HEK293T (cell line): ENCODE results near the gene IFITM1.

ENCODE experiments used
- CTCF ChIA-PET: fragments of 350-600 bp; formaldehyde crosslinking; extraction: SDS; loops from one replicate; lab custom pipeline; 2021; ENCODE audit warnings: antibody characterized with exemption, inconsistent platforms; lab: Yijun Ruan, JAX
- POLR2A ChIA-PET: fragments of 350-600 bp; formaldehyde crosslinking; extraction: SDS; loops from one replicate; lab custom pipeline; 2020; ENCODE audit warnings: antibody characterized with exemption, inconsistent platforms; lab: Yijun Ruan, JAX
- DNase-seq: peaks from one replicate; pipeline ENCODE4 v3.0.0; 2012; ENCODE audit warnings: mixed read lengths; ENCODE audit errors: extremely low spot score
- ARNT ChIP-seq: fragments of 450-650 bp; IDR thresholded peaks from 2 replicates; pipeline ENCODE4 v1.6.1; 2017; ENCODE audit warnings: mild to moderate bottlenecking
- BHLHE40 ChIP-seq: fragments of 450-650 bp; IDR thresholded peaks from 2 replicates; pipeline ENCODE4 v1.6.1; 2016; ENCODE audit warnings: mild to moderate bottlenecking, moderate library complexity, borderline replicate concordance
- CTBP1 ChIP-seq: fragments of 450-650 bp; IDR thresholded peaks from 2 replicates; pipeline ENCODE4 v1.6.1; 2016; ENCODE audit warnings: borderline replicate concordance
- ELF4 ChIP-seq: fragments of 450-650 bp; IDR thresholded peaks from 2 replicates; pipeline ENCODE4 v1.6.1; 2017; ENCODE audit warnings: antibody characterized with exemption
- FOXA1 ChIP-seq: fragments of 450-650 bp; IDR thresholded peaks from 2 replicates; pipeline ENCODE4 v1.6.1; 2016; ENCODE audit warnings: mild to moderate bottlenecking
- FOXK2 ChIP-seq: fragments of 450-650 bp; IDR thresholded peaks from 2 replicates; pipeline ENCODE4 v1.6.1; 2016; ENCODE audit warnings: mild to moderate bottlenecking
- FOXM1 ChIP-seq: fragments of 450-650 bp; IDR thresholded peaks from 2 replicates; pipeline ENCODE4 v1.6.1; 2017; ENCODE audit warnings: mild to moderate bottlenecking, borderline replicate concordance
- HDGF ChIP-seq: fragments of 450-650 bp; IDR thresholded peaks from 2 replicates; pipeline ENCODE4 v1.6.1; 2017; ENCODE audit warnings: antibody characterized with exemption, borderline replicate concordance
- L3MBTL2 ChIP-seq: fragments of 450-650 bp; conservative IDR thresholded peaks from 2 replicates; pipeline ENCODE4 v1.6.1; 2016; ENCODE audit warnings: mild to moderate bottlenecking
- LEF1 ChIP-seq: fragments of 450-650 bp; IDR thresholded peaks from 2 replicates; pipeline ENCODE4 v1.6.1; 2017; ENCODE audit warnings: mild to moderate bottlenecking, borderline replicate concordance
- NFRKB ChIP-seq: fragments of 450-650 bp; IDR thresholded peaks from 2 replicates; pipeline ENCODE4 v1.6.1; 2016; ENCODE audit warnings: mild to moderate bottlenecking, moderate library complexity
- PKNOX1 ChIP-seq: fragments of 450-650 bp; IDR thresholded peaks from 2 replicates; pipeline ENCODE4 v1.6.1; 2016
- SP1 ChIP-seq: fragments of 450-650 bp; IDR thresholded peaks from 2 replicates; pipeline ENCODE4 v1.6.1; 2017
- SUZ12 ChIP-seq: fragments of 450-650 bp; IDR thresholded peaks from 2 replicates; pipeline ENCODE4 v1.6.1; 2016; ENCODE audit warnings: mild to moderate bottlenecking
- TARDBP ChIP-seq: fragments of 450-650 bp; IDR thresholded peaks from 2 replicates; pipeline ENCODE4 v1.6.1; 2016
- ZNF384 ChIP-seq: fragments of 450-650 bp; IDR thresholded peaks from 2 replicates; pipeline ENCODE4 v1.6.1; 2016

Gene IFITM1

GRCh38 chr11:298406-299065, 15.3 kb upstream of the IFITM1 start:
- POLR2A ChIA-PET: no interaction called here
- TF ChIP-seq ELF4 (no peak), ZNF384 (no peak), FOXA1 (no peak), CTBP1 (no peak), FOXM1 (no peak), SUZ12 (no peak), L3MBTL2 (no peak), FOXK2 (no peak), PKNOX1 (no peak), LEF1 (no peak), BHLHE40 (no peak), SP1 (no peak), ARNT (no peak), HDGF (no peak)
- CTCF ChIA-PET: no interaction called here
- DNase-seq: no peak

GRCh38 chr11:299081-299891, 14.6 kb upstream of the IFITM1 start, which contains the start of gene IFITM5:
TSS of gene IFITM5 (minus strand) at chr11:299526. CDS start at chr11:299490, 36 bp downstream.
- POLR2A ChIA-PET: no interaction called here

GRCh38 chr11:299951-300735, 13.7 kb upstream of the IFITM1 start:
- TF ChIP-seq HDGF: no peak
- TF ChIP-seq TARDBP: no peak
- TF ChIP-seq FOXM1: no peak
- TF ChIP-seq CTBP1: no peak
- no peak for TF ChIP-seq FOXA1
- no peak for TF ChIP-seq FOXK2
- TF ChIP-seq ELF4: no peak
- no peak for TF ChIP-seq ARNT
- no peak for TF ChIP-seq SP1
- ChIA-PET CTCF (no interaction called here), POLR2A (interaction anchor here (0.8 kb wide), 1 partner anchor 93 kb away, joined by 4 read pairs; the partner anchor contains the start of genes BET1L and RIC8A)
- no peak for DNase-seq

More at GRCh38 chr11:299081-299891, 14.6 kb upstream of the IFITM1 start, which contains the start of gene IFITM5:
- no peak for TF ChIP-seq BHLHE40
- no peak for TF ChIP-seq LEF1
- no peak for TF ChIP-seq CTBP1
- no peak for TF ChIP-seq HDGF
- no peak for TF ChIP-seq ZNF384
- no peak for TF ChIP-seq TARDBP
- TF ChIP-seq ARNT: no peak
- no peak for TF ChIP-seq FOXA1
- no peak for TF ChIP-seq FOXM1
- TF ChIP-seq NFRKB: no peak
- no peak for TF ChIP-seq SP1
- TF ChIP-seq ELF4: no peak
- TF ChIP-seq SUZ12: no peak
- no peak for TF ChIP-seq PKNOX1
- TF ChIP-seq FOXK2: no peak
- no peak for TF ChIP-seq L3MBTL2
- CTCF ChIA-PET: no interaction called here
- no peak for DNase-seq

- ChIA-PET POLR2A (no interaction called here), CTCF (no interaction called here)
- DNase-seq: no peak
- TF ChIP-seq NFRKB (no peak), FOXA1 (no peak), TARDBP (no peak), PKNOX1 (no peak), BHLHE40 (no peak), ELF4 (no peak), ARNT (no peak), CTBP1 (no peak), SUZ12 (no peak), HDGF (no peak), FOXM1 (no peak), FOXK2 (no peak), SP1 (no peak), ZNF384 (no peak), LEF1 (no peak), L3MBTL2 (no peak)
Observed at GRCh38 chr11:303363-303762, 10.5 kb upstream of the IFITM1 start.

GRCh38 chr11:304061-304506, 9.8 kb upstream of the IFITM1 start:
- DNase-seq: no peak
- ChIA-PET CTCF (interaction anchor here (0.6 kb wide), 1 partner anchor 48 kb away, joined by 5 read pairs; no protein-coding TSS in a partner anchor), POLR2A (no interaction called here)
- TF ChIP-seq FOXA1: no peak
- TF ChIP-seq SP1: no peak
- TF ChIP-seq L3MBTL2: no peak
- TF ChIP-seq CTBP1: no peak
- TF ChIP-seq ZNF384: no peak
- no peak for TF ChIP-seq FOXK2
- no peak for TF ChIP-seq ELF4
- TF ChIP-seq PKNOX1: no peak
- TF ChIP-seq BHLHE40: no peak
- TF ChIP-seq TARDBP: no peak
- TF ChIP-seq LEF1: no peak
- TF ChIP-seq FOXM1: no peak
- TF ChIP-seq HDGF: no peak
